Kidney epithelial cell (primary cell): ENCODE data around the gene CCDC127. TPM values are rescaled to one million over a fixed set of nuclear protein-coding genes. Genes with fewer than 3 reads are reported as not detected.

Source experiments
- DNase-seq: peaks from one replicate; pipeline ENCODE4 v3.0.0-alpha.2; 2010; ENCODE audit warnings: low read depth
- H3K27me3 ChIP-seq: 2 replicates; pipeline ENCODE4 v1.6.0; 2011; ENCODE audit warnings: low read length; ENCODE audit not compliant: control insufficient read depth, insufficient read depth
- H3K36me3 ChIP-seq: 2 replicates; pipeline ENCODE4 v1.5.1; 2011; ENCODE audit warnings: low read length; ENCODE audit not compliant: control insufficient read depth, insufficient read depth
- H3K4me3 ChIP-seq: 2 replicates; pipeline ENCODE4 v1.5.1; 2011; ENCODE audit warnings: low read depth, mild to moderate bottlenecking, control low read depth, low read length
- CTCF ChIP-seq: IDR thresholded peaks from 2 replicates; pipeline ENCODE4 v1.5.1; 2011; ENCODE audit warnings: mild to moderate bottlenecking, moderate library complexity, low read length, control low read depth, inconsistent platforms; ENCODE audit not compliant: insufficient read depth, poor library complexity, severe bottlenecking
- total RNA-seq: library from RNA; depleted of rRNA; stranded (reverse); fragments of >200 nt; gene quantifications from 2 replicates; pipeline ENCODE4 v1.2.3, GENCODE V29; 2015

Gene CCDC127
- total RNA-seq, 1 donor from 2014 or later: 5.8 TPM

- peak; percentile 95 for TF ChIP-seq CTCF
- Histone ChIP-seq H3K4me3 (no peak overlapping the region), H3K27me3 (peaks cover 40% of the 10 kb centered on the region), H3K36me3 (no peaks in the 10 kb centered on the region)
- DNase-seq: peak; percentile 26
Measured at GRCh38 chr5:188488-189481, 29.2 kb downstream of the CCDC127 start.

GRCh38 chr5:187617-188451, 30.1 kb downstream of the CCDC127 start:
- peaks cover 38% of the 10 kb centered on the region for H3K27me3 ChIP-seq
- H3K36me3 ChIP-seq: no peaks in the 10 kb centered on the region
- no peak for TF ChIP-seq CTCF
- no peak overlapping the region for H3K4me3 ChIP-seq
- DNase-seq: no peak

- peaks cover 30% of the 10 kb centered on the region for H3K27me3 ChIP-seq
Measured at GRCh38 chr5:187042-187431, 30.9 kb downstream of the CCDC127 start.

GRCh38 chr5:186091-187041, 31.6 kb downstream of the CCDC127 start:
- TF ChIP-seq CTCF: no peak
- no peak overlapping the region for H3K4me3 ChIP-seq
- H3K27me3 ChIP-seq: peaks cover 24% of the 10 kb centered on the region
- no peak for DNase-seq
- H3K36me3 ChIP-seq: no peaks in the 10 kb centered on the region

More at GRCh38 chr5:187042-187431, 30.9 kb downstream of the CCDC127 start:
- no peak for DNase-seq
- TF ChIP-seq CTCF: no peak
- no peak overlapping the region for H3K4me3 ChIP-seq
- no peaks in the 10 kb centered on the region for H3K36me3 ChIP-seq
